Adipocyte (in vitro differentiated cells): ENCODE measurements around the gene SDR42E2.
"Not testable (repeated sequence)": the region's sequence is repeated elsewhere in the genome, so short reads cannot be mapped to it uniquely, and the experiment has no call there.

Experiments
- DNase-seq: peaks from one replicate; pipeline ENCODE4 v3.0.0-alpha.2; 2015; ENCODE audit warnings: low read depth
- H3K27me3 ChIP-seq: replicated peaks from 2 replicates; pipeline ENCODE4 v1.7.0; 2013; ENCODE audit warnings: mild to moderate bottlenecking, low read length, moderate library complexity; ENCODE audit not compliant: control insufficient read depth, insufficient read depth
- H3K36me3 ChIP-seq: 2 replicates; pipeline ENCODE4 v1.7.0; 2013; ENCODE audit warnings: low read length, mild to moderate bottlenecking, moderate library complexity; ENCODE audit not compliant: control insufficient read depth, insufficient read depth, severe bottlenecking
- H3K4me1 ChIP-seq: 2 replicates; pipeline ENCODE4 v1.7.0; 2013; ENCODE audit warnings: mild to moderate bottlenecking, low read length, moderate library complexity; ENCODE audit not compliant: control insufficient read depth, insufficient read depth
- H3K4me3 ChIP-seq: 2 replicates; pipeline ENCODE4 v1.7.0; 2013; ENCODE audit warnings: mild to moderate bottlenecking, low read length, moderate library complexity
- H3K9ac ChIP-seq: 2 replicates; pipeline ENCODE4 v1.7.0; 2013; ENCODE audit warnings: mild to moderate bottlenecking, low read length, moderate library complexity
- H3K9me3 ChIP-seq: 2 replicates; pipeline ENCODE4 v1.7.0; 2013; ENCODE audit warnings: mild to moderate bottlenecking, low read length, moderate library complexity; ENCODE audit not compliant: control insufficient read depth

SDR42E2 gene

GRCh38 chr16:22132801-22133200 lies 29.5 kb upstream of the SDR42E2 start:
- peaks cover 41% of the 10 kb centered on the region for H3K27me3 ChIP-seq
- H3K36me3 ChIP-seq, result no peaks in the 10 kb centered on the region
- no peaks in the 10 kb centered on the region for H3K9me3 ChIP-seq
- H3K9ac ChIP-seq, result no peak overlapping the region
- H3K4me1 ChIP-seq, result no peaks in the 10 kb centered on the region
- no peak for DNase-seq
- no peak overlapping the region for H3K4me3 ChIP-seq

DNA sequence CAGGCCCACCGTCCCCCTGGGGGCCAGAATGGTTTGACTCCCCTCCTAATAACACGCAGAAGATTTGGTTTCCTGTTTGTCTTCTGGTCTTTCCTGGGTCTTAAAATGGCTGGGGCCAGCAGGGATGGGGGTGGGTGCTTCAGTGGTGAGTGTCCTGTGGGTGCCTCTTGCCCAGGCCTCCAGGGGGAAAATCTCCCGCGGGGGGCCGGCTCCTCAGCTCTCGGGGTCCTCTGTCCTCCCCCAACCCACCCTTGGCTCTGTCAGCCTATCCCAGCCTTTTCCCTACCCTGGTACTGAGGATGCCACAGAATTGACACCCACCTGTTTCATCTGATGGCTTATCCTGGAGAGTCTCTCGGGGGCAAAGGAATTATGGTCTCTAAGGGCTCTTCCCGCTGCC lies 23.8 kb upstream of the SDR42E2 start:
- Histone ChIP-seq H3K36me3 (no peaks in the 10 kb centered on the region), H3K27me3 (peaks cover 64% of the 10 kb centered on the region), H3K4me1 (no peaks in the 10 kb centered on the region), H3K9ac (no peak overlapping the region), H3K9me3 (no peaks in the 10 kb centered on the region), H3K4me3 (no peak overlapping the region)
- DNase-seq, result no peak

- Histone ChIP-seq H3K9me3 (no peaks in the 10 kb centered on the region), H3K4me1 (no peaks in the 10 kb centered on the region), H3K4me3 (no peak overlapping the region), H3K36me3 (no peaks in the 10 kb centered on the region), H3K27me3 (peaks cover 67% of the 10 kb centered on the region), H3K9ac (no peak overlapping the region)
- no peak for DNase-seq
Measured at GRCh38 chr16:22139008-22139407, 23.3 kb upstream of the SDR42E2 start.

DNA sequence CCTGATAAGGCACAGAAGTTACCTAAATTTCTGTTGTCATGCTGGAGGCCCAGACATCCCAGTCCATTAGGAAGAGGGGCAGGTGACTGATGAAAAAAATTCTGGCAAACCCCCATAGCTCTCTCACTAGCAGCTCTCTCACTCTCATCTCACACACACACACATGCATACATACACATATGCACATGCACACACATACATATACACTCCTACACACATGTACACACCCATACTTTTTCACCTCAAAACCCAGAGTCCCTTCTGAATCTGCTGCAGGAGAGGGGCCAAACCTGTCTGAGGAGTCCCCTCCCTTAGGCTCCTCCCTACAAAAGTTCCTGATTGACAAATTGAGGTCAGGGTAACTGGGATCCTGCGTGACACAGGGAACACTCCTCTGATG lies 22.6 kb upstream of the SDR42E2 start:
- no peaks in the 10 kb centered on the region for H3K4me1 ChIP-seq
- DNase-seq, result no peak
- peaks cover 67% of the 10 kb centered on the region for H3K27me3 ChIP-seq
- no peaks in the 10 kb centered on the region for H3K9me3 ChIP-seq
- H3K4me3 ChIP-seq, result no peak overlapping the region
- H3K36me3 ChIP-seq, result no peaks in the 10 kb centered on the region
- H3K9ac ChIP-seq, result no peak overlapping the region

GRCh38 chr16:22141767-22142166 lies 20.5 kb upstream of the SDR42E2 start:
- H3K4me3 ChIP-seq, result no peak overlapping the region
- H3K36me3 ChIP-seq, result no peaks in the 10 kb centered on the region
- peaks cover 54% of the 10 kb centered on the region for H3K27me3 ChIP-seq
- no peak overlapping the region for H3K9ac ChIP-seq
- H3K9me3 ChIP-seq, result no peaks in the 10 kb centered on the region
- H3K4me1 ChIP-seq, result no peaks in the 10 kb centered on the region
- no peak for DNase-seq

DNA sequence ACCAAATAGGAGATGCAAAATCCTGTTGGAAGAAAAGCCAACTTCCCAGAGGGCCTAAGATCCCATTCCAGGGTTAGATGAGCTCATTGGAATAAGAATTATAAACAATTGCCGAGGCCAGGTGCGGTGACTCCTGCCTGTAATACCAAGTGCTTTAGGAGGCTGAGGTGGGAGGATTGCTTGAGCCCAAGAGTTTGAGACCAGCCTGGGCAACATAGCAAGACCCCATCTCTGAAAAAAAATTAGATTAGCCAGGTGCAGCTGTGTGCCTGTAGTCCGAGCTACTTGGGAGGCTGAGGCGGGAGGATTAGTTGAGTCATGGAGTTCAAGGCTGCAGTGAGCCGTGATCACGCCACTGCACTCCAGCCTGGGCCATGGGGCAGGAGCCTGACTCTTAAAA lies 17.8 kb upstream of the SDR42E2 start:
- H3K9ac ChIP-seq, result no peak overlapping the region
- H3K4me1 ChIP-seq, result no peaks in the 10 kb centered on the region
- no peak for DNase-seq
- no peaks in the 10 kb centered on the region for H3K9me3 ChIP-seq
- H3K27me3 ChIP-seq, result peaks cover 50% of the 10 kb centered on the region
- no peaks in the 10 kb centered on the region for H3K36me3 ChIP-seq
- H3K4me3 ChIP-seq, result no peak overlapping the region

DNA sequence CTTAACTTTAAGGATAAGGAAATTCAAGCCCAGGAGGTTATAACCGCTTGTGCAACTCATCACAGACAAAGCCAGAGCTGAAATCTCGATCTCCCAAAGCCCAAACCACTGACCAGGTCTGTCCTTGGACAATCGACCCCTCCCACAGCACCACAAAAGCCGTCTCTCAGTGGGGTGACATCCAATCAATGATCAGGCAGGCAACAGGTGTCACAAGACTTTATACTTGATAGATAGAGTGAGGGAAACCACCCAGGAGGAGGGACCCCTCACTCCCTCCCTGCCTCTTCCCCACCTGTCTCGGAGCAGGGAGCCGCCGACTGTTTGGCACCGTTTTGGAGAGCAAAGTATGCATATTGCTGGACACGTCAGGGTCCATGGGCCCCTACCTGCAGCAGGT lies 14.5 kb upstream of the SDR42E2 start:
- Histone ChIP-seq H3K4me1 (no peaks in the 10 kb centered on the region), H3K4me3 (no peak overlapping the region), H3K36me3 (no peaks in the 10 kb centered on the region), H3K27me3 (peaks cover 33% of the 10 kb centered on the region), H3K9me3 (no peaks in the 10 kb centered on the region), H3K9ac (no peak overlapping the region)
- no peak for DNase-seq

GRCh38 chr16:22151246-22151998 lies 10.9 kb upstream of the SDR42E2 start:
- no peak overlapping the region for H3K9ac ChIP-seq
- no peak for DNase-seq
- no peaks in the 10 kb centered on the region for H3K4me1 ChIP-seq
- H3K36me3 ChIP-seq, result no peaks in the 10 kb centered on the region
- H3K4me3 ChIP-seq, result no peak overlapping the region
- peaks cover 39% of the 10 kb centered on the region for H3K27me3 ChIP-seq
- H3K9me3 ChIP-seq, result no peaks in the 10 kb centered on the region

DNA sequence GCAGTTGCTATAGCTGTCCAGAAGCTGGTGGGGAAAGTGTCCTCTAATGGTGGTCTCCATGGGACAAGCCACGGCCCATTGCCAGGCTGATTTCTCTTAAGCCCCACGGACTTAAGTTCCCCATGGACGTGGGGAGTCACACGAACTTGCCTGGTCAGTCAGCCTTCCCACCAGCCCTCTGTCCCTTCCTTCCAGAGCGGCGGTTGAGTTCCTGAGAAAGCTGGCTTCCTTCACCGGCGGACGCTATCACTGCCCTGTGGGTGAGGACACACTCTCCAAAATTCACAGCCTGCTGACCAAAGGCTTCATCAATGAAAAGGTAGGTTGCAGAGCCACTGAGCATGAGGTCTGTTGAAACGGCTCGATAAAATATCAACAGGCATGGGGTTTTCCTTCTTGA lies 10.0 kb upstream of the SDR42E2 start:
- Histone ChIP-seq H3K36me3 (no peaks in the 10 kb centered on the region), H3K27me3 (peaks cover 33% of the 10 kb centered on the region), H3K9me3 (no peaks in the 10 kb centered on the region), H3K4me1 (no peaks in the 10 kb centered on the region), H3K4me3 (no peak overlapping the region), H3K9ac (no peak overlapping the region)
- DNase-seq, result no peak

DNA sequence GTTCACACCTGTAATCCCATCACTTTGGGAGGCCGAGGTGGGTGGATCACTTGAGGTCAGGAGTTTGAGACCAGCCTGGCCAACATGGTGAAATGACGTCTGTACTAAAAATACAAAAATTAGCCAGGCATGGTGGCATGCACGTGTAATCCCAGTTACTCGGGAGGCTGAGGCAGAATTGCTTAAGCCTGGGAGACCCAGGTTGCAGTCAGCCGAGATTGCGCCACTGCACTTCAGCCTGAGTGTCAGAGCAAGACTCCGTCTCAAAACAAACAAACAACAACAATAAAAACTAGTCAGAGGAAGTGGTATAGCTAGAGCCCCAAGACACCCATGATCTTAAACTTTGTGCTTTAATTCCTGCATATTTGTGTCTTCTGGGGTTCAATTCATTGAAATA lies 9.2 kb upstream of the SDR42E2 start:
- DNase-seq, H3K9ac ChIP-seq: not testable (repeated sequence)
- peaks cover 30% of the 10 kb centered on the region for H3K27me3 ChIP-seq

GRCh38 chr16:22161401-22161800 lies 905 bp upstream of the SDR42E2 start:
- H3K36me3 ChIP-seq, result no peaks in the 10 kb centered on the region
- no peak for DNase-seq
- peaks cover 44% of the 10 kb centered on the region for H3K27me3 ChIP-seq
- no peaks in the 10 kb centered on the region for H3K4me1 ChIP-seq
- no peak overlapping the region for H3K9ac ChIP-seq
- H3K4me3 ChIP-seq, result no peak overlapping the region
- H3K9me3 ChIP-seq, result peaks cover 10% of the 10 kb centered on the region

More for the DNA sequence above, 9.2 kb upstream of the SDR42E2 start:
- H3K36me3 ChIP-seq, H3K9me3 ChIP-seq, H3K4me1 ChIP-seq, H3K4me3 ChIP-seq: not testable (repeated sequence)

DNA sequence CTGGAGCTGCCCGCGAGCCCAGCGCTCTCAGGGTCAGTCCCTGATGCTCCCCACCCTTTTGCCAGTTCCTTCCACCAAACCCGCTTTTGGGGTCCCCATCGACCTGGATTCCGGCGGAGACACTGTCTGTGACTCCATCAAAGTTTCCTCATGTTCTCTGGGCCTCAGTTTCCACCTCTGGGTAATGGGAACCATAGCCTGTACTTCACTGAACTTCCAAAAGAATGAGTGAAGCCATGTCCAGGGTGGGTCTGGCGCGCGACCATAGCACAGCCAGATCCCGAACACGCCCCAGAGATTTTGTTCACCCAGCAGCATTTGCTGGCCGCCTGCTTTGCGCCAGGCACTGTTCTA lies 327 bp downstream of the SDR42E2 start:
- Histone ChIP-seq H3K9ac (no peak overlapping the region), H3K4me3 (no peak overlapping the region), H3K4me1 (no peaks in the 10 kb centered on the region), H3K36me3 (no peaks in the 10 kb centered on the region), H3K27me3 (peaks cover 45% of the 10 kb centered on the region), H3K9me3 (peaks cover 14% of the 10 kb centered on the region)
- no peak for DNase-seq
